Mucosa of stomach (tissue), 1 donor: ENCODE results near the gene TLX2.
"Not testable (repeated sequence)": the region's sequence is repeated elsewhere in the genome, so short reads cannot be mapped to it uniquely, and the experiment has no call there.

Experiments used
- H3K27me3 ChIP-seq: one replicate; pipeline ENCODE4 v1.7.0; 2013; ENCODE audit warnings: mild to moderate bottlenecking, low read length; ENCODE audit not compliant: control insufficient read depth, insufficient read depth
- H3K36me3 ChIP-seq: one replicate; pipeline ENCODE4 v1.7.0; 2013; ENCODE audit warnings: low read length; ENCODE audit not compliant: control insufficient read depth, insufficient read depth
- H3K4me1 ChIP-seq: one replicate; pipeline ENCODE4 v1.7.0; 2013; ENCODE audit warnings: mild to moderate bottlenecking, low read length; ENCODE audit not compliant: control insufficient read depth, insufficient read depth
- H3K4me3 ChIP-seq: one replicate; pipeline ENCODE4 v1.7.0; 2013; ENCODE audit warnings: low read length
- H3K9ac ChIP-seq: one replicate; pipeline ENCODE4 v1.7.0; 2013; ENCODE audit warnings: mild to moderate bottlenecking, low read length, moderate library complexity
- H3K9me3 ChIP-seq: one replicate; pipeline ENCODE4 v1.7.0; 2013; ENCODE audit warnings: mild to moderate bottlenecking, low read length, moderate library complexity; ENCODE audit not compliant: control insufficient read depth
- donor health status: Pancreatic carcinoma.

The TLX2 gene

GRCh38 chr2:74483675-74484164, 30.5 kb upstream of the TLX2 start:
- not testable (repeated sequence) for H3K27me3 ChIP-seq, H3K36me3 ChIP-seq
- H3K9ac ChIP-seq: peak overlapping the region; percentile 82

GRCh38 chr2:74486141-74486540, 28.1 kb upstream of the TLX2 start:
- peaks cover 14% of the 10 kb centered on the region for H3K4me1 ChIP-seq
- H3K36me3 ChIP-seq: peaks cover 4% of the 10 kb centered on the region
- H3K4me3 ChIP-seq: no peak overlapping the region
- H3K27me3 ChIP-seq: no peaks in the 10 kb centered on the region
- H3K9ac ChIP-seq: no peak overlapping the region
- H3K9me3 ChIP-seq: no peaks in the 10 kb centered on the region

More at GRCh38 chr2:74483675-74484164, 30.5 kb upstream of the TLX2 start:
- H3K4me3 ChIP-seq: peak overlapping the region; percentile 96
- not testable (repeated sequence) for H3K9me3 ChIP-seq
- peaks cover 20% of the 10 kb centered on the region for H3K4me1 ChIP-seq

- Histone ChIP-seq H3K4me1 (no peaks in the 10 kb centered on the region), H3K36me3 (peaks cover 17% of the 10 kb centered on the region), H3K4me3 (no peak overlapping the region), H3K9me3 (no peaks in the 10 kb centered on the region), H3K27me3 (no peaks in the 10 kb centered on the region), H3K9ac (no peak overlapping the region)
Observed at GRCh38 chr2:74488643-74489481, 25.4 kb upstream of the TLX2 start.

GRCh38 chr2:74489906-74490305, 24.3 kb upstream of the TLX2 start:
- peaks cover 17% of the 10 kb centered on the region for H3K36me3 ChIP-seq
- no peaks in the 10 kb centered on the region for H3K4me1 ChIP-seq
- H3K27me3 ChIP-seq: no peaks in the 10 kb centered on the region
- no peaks in the 10 kb centered on the region for H3K9me3 ChIP-seq
- H3K9ac ChIP-seq: no peak overlapping the region
- H3K4me3 ChIP-seq: no peak overlapping the region

- H3K36me3 ChIP-seq: peaks cover 17% of the 10 kb centered on the region
- H3K27me3 ChIP-seq: peaks cover 3% of the 10 kb centered on the region
- H3K4me3 ChIP-seq: no peak overlapping the region
- H3K4me1 ChIP-seq: no peaks in the 10 kb centered on the region
- no peaks in the 10 kb centered on the region for H3K9me3 ChIP-seq
- no peak overlapping the region for H3K9ac ChIP-seq
Observed at GRCh38 chr2:74491648-74492544, 22.4 kb upstream of the TLX2 start.

- H3K27me3 ChIP-seq: peaks cover 16% of the 10 kb centered on the region
- H3K36me3 ChIP-seq: peaks cover 17% of the 10 kb centered on the region
- H3K9me3 ChIP-seq: no peaks in the 10 kb centered on the region
- peaks cover 10% of the 10 kb centered on the region for H3K4me1 ChIP-seq
- no peak overlapping the region for H3K9ac ChIP-seq
- H3K4me3 ChIP-seq: no peak overlapping the region
Observed at GRCh38 chr2:74493546-74493945, 20.7 kb upstream of the TLX2 start.

- H3K27me3 ChIP-seq: peaks cover 35% of the 10 kb centered on the region
- H3K9me3 ChIP-seq: no peaks in the 10 kb centered on the region
- H3K4me1 ChIP-seq: peaks cover 22% of the 10 kb centered on the region
- peaks cover 17% of the 10 kb centered on the region for H3K36me3 ChIP-seq
- no peak overlapping the region for H3K4me3 ChIP-seq
- no peak overlapping the region for H3K9ac ChIP-seq
Observed at GRCh38 chr2:74495440-74495839, 18.8 kb upstream of the TLX2 start.

- peak overlapping the region; percentile 69 for H3K9ac ChIP-seq
- H3K27me3 ChIP-seq: peaks cover 46% of the 10 kb centered on the region
- no peaks in the 10 kb centered on the region for H3K9me3 ChIP-seq
- no peak overlapping the region for H3K4me3 ChIP-seq
- peaks cover 4% of the 10 kb centered on the region for H3K36me3 ChIP-seq
- H3K4me1 ChIP-seq: peaks cover 26% of the 10 kb centered on the region
Observed at GRCh38 chr2:74496997-74497776, 17.1 kb upstream of the TLX2 start.

GRCh38 chr2:74497777-74498499, 16.3 kb upstream of the TLX2 start:
- Histone ChIP-seq H3K27me3 (peaks cover 46% of the 10 kb centered on the region), H3K9ac (peak overlapping the region; percentile 69), H3K4me1 (peaks cover 28% of the 10 kb centered on the region), H3K36me3 (no peaks in the 10 kb centered on the region), H3K9me3 (no peaks in the 10 kb centered on the region), H3K4me3 (peak overlapping the region; percentile 60)

- Histone ChIP-seq H3K27me3 (peaks cover 46% of the 10 kb centered on the region), H3K4me3 (peak overlapping the region; percentile 60), H3K9me3 (no peaks in the 10 kb centered on the region), H3K9ac (peak overlapping the region; percentile 69), H3K36me3 (no peaks in the 10 kb centered on the region), H3K4me1 (peaks cover 32% of the 10 kb centered on the region)
Observed at GRCh38 chr2:74498500-74499266, 15.6 kb upstream of the TLX2 start.
